K562 (cell line): ENCODE measurements around the gene RSPH1. TPM values are rescaled to one million over a fixed set of nuclear protein-coding genes. Genes with fewer than 3 reads are reported as not detected.

ENCODE experiments used
- ARHGAP35 ChIP-seq: fragments of 450-650 bp; IDR thresholded peaks from 2 replicates; pipeline ENCODE4 v1.6.1; 2018; ENCODE audit not compliant: partially characterized antibody
- ATF1 ChIP-seq, 2 experiments: fragments of 450-650 bp in 1 of 2; IDR thresholded peaks; 2 replicates each; pipeline ENCODE4 v1.6.1; 2016; ENCODE audit warnings: missing compliant biosample characterization in 1 of 2, missing genetic modification characterization in 1 of 2
- ATF3 ChIP-seq, 2 experiments: fragments of 450-650 bp in 1 of 2; sonication (generic) in 1 of 2; formaldehyde crosslinking in 1 of 2; IDR thresholded peaks in 1 of 2; conservative IDR thresholded peaks in 1 of 2; 2 replicates each; pipeline versions ENCODE4 v1.6.1 to v1.8.1; 2016 to 2023; ENCODE audit warnings: mild to moderate bottlenecking in 2 of 2, moderate library complexity in 2 of 2, inconsistent platforms in 1 of 2, missing genetic modification reagents in 1 of 2
- CBFB ChIP-seq: sonication (generic); formaldehyde crosslinking; IDR thresholded peaks from 2 replicates; pipeline ENCODE4 v1.4.0; 2020; ENCODE audit warnings: mild to moderate bottlenecking, missing genetic modification reagents
- DMBX1 ChIP-seq: fragments of 250-450 bp; sonication (Bioruptor Pico); IDR thresholded peaks from 2 replicates; pipeline ENCODE4 v1.8.0; 2022; ENCODE audit warnings: inconsistent platforms, mild to moderate bottlenecking, moderate library complexity, borderline replicate concordance
- FOXJ3 ChIP-seq: sonication (generic); formaldehyde crosslinking; IDR thresholded peaks from 2 replicates; pipeline ENCODE4 v1.4.0; 2020; ENCODE audit warnings: mild to moderate bottlenecking, missing genetic modification reagents
- HBP1 ChIP-seq: fragments of 450-650 bp; formaldehyde crosslinking; IDR thresholded peaks from 2 replicates; pipeline ENCODE4 v1.4.0; 2022; ENCODE audit warnings: missing genetic modification characterization
- HDAC2 ChIP-seq: fragments of 450-650 bp; IDR thresholded peaks from 2 replicates; pipeline ENCODE4 v1.6.1; 2016; ENCODE audit warnings: mild to moderate bottlenecking
- JUN ChIP-seq, 2 experiments: sonication (generic) in 1 of 2; formaldehyde crosslinking in 1 of 2; IDR thresholded peaks; 2 replicates each; pipeline versions ENCODE4 v1.6.1 to v1.8.0; 2012 to 2022; ENCODE audit warnings: borderline replicate concordance in 2 of 2, mild to moderate bottlenecking in 2 of 2, improper control_type of control experiment in 1 of 2, low read depth in 1 of 2, low read length in 1 of 2, missing genetic modification reagents in 1 of 2
- JUND ChIP-seq, 2 experiments: IDR thresholded peaks; 2 replicates in 1 of 2; 3 replicates in 1 of 2; pipeline ENCODE4 v1.6.1; 2011; ENCODE audit warnings: borderline replicate concordance in 2 of 2, low read depth in 2 of 2, low read length in 2 of 2, improper control_type of control experiment in 1 of 2, missing biosample characterization in 1 of 2, missing genetic modification characterization in 1 of 2, missing genetic modification reagents in 1 of 2
- LCOR ChIP-seq: sonication (generic); formaldehyde crosslinking; IDR thresholded peaks from 2 replicates; pipeline ENCODE4 v1.8.0; 2022; ENCODE audit warnings: mild to moderate bottlenecking, missing genetic modification reagents
- MTA3 ChIP-seq: fragments of 450-650 bp; formaldehyde crosslinking; IDR thresholded peaks from 2 replicates; pipeline ENCODE4 v1.6.1; 2017; ENCODE audit warnings: mild to moderate bottlenecking, borderline replicate concordance
- SMAD3 ChIP-seq: fragments of 450-650 bp; formaldehyde crosslinking; conservative IDR thresholded peaks from 2 replicates; pipeline ENCODE4 v1.4.0; 2020; ENCODE audit warnings: mild to moderate bottlenecking
- SMARCE1 ChIP-seq: fragments of 450-650 bp; IDR thresholded peaks from 2 replicates; pipeline ENCODE4 v1.7.1; 2016; ENCODE audit warnings: mild to moderate bottlenecking
- SP1 ChIP-seq: sonication (generic); formaldehyde crosslinking; IDR thresholded peaks from 2 replicates; pipeline ENCODE4 v1.8.1; 2022; ENCODE audit warnings: mild to moderate bottlenecking, missing genetic modification reagents
- STAG1 ChIP-seq: sonication (generic); formaldehyde crosslinking; IDR thresholded peaks from 2 replicates; pipeline ENCODE4 v1.5.0; 2020; ENCODE audit warnings: missing genetic modification reagents, borderline replicate concordance
- TCF15 ChIP-seq: fragments of 250-450 bp; sonication (Bioruptor Pico); IDR thresholded peaks from 2 replicates; pipeline ENCODE4 v1.8.0; 2022; ENCODE audit warnings: moderate library complexity, mild to moderate bottlenecking, inconsistent platforms
- TCF3 ChIP-seq: sonication (generic); formaldehyde crosslinking; IDR thresholded peaks from 2 replicates; pipeline ENCODE4 v1.4.0; 2020; ENCODE audit warnings: mild to moderate bottlenecking, missing genetic modification reagents
- ZBTB34 ChIP-seq: fragments of 250-450 bp; sonication (Bioruptor Pico); IDR thresholded peaks from 2 replicates; pipeline ENCODE4 v1.8.0; 2021; ENCODE audit warnings: mild to moderate bottlenecking, moderate library complexity
- ZKSCAN1 ChIP-seq: fragments of 150-350 bp; IDR thresholded peaks from 2 replicates; pipeline ENCODE4 v1.6.1; 2016; ENCODE audit warnings: low read depth, low read length
- ZNF584 ChIP-seq: fragments of 200-800 bp; sonication (Bioruptor generic); IDR thresholded peaks from 2 replicates; pipeline ENCODE4 v1.6.1; 2016; ENCODE audit warnings: low read depth, mild to moderate bottlenecking, missing genetic modification characterization, missing compliant biosample characterization
- ZNF766 ChIP-seq: fragments of 200-800 bp; sonication (Bioruptor generic); conservative IDR thresholded peaks from 2 replicates; pipeline ENCODE4 v1.6.1; 2016; ENCODE audit warnings: missing genetic modification characterization, missing compliant biosample characterization
- polyA plus RNA-seq, 8 experiments: library from polyadenylated mRNA; depleted of rRNA in 4 of 8; stranded (reverse) in 5 of 8; unstranded in 3 of 8; fragments of >200 nt; fragmentation: Nextera tagmentation in 2 of 8; fragmentation: Illumina TruSeq in 1 of 8; extraction: Ambion mirVana in 2 of 8; extraction: Trizol in 1 of 8; gene quantifications; 2 replicates each; pipeline versions ENCODE4 v1.2.1 to v1.2.3, GENCODE V29; 2011 to 2014; ENCODE audit warnings: inconsistent platforms in 1 of 8, missing spikeins in 1 of 8
- total RNA-seq, 7 experiments: library from RNA; depleted of rRNA in 6 of 7; stranded (reverse); fragments of >200 nt in 6 of 7; fragmentation: Illumina TruSeq in 2 of 7; extraction: Trizol in 2 of 7; gene quantifications; 2 replicates each; pipeline versions ENCODE4 v1.2.1 to v1.2.3, GENCODE V29; 2011 to 2021; ENCODE audit warnings: low replicate concordance in 1 of 7

RSPH1 gene
- total and polyA plus RNA-seq, 9 of the 15 experiments (the other 6 are each of a cell fraction or from before 2014, with no cell fraction given), result 0.17 TPM; not detected in 8

- TF ChIP-seq ZNF584 (no peak), DMBX1 (peak; percentile 39; the same call in 1 of the 2 replicates), FOXJ3 (CRISPR knock-in tag) (peak; percentile 65), JUN (IDR thresholded peaks at IDR 0.05; ENCODE audit: borderline replicate concordance, low read depth, low read length) (peak; percentile 28; the same call in 1 of the 2 replicates), JUN (CRISPR knock-in tag; IDR thresholded peaks at IDR 0.05; ENCODE audit: borderline replicate concordance) (no peak), TCF3 (CRISPR knock-in tag) (peak; percentile 75), SMARCE1 (no peak), STAG1 (CRISPR knock-in tag) (0 out of 2 replicates have a peak, but pooled peaks have one; percentile 23), HDAC2 (no peak), ATF3 (IDR thresholded peaks at IDR 0.05) (0 out of 2 replicates have a peak, but pooled peaks have one; percentile 29), ATF3 (CRISPR knock-in tag; conservative IDR thresholded peaks at IDR 0.05) (no peak), HBP1 (CRISPR knock-in tag) (no peak), SP1 (no peak), ZBTB34 (CRISPR knock-in tag) (peak; percentile 88), LCOR (peak; percentile 87), ZKSCAN1 (0 out of 2 replicates have a peak, but pooled peaks have one; percentile 51), TCF15 (CRISPR knock-in tag) (no peak), ZNF766 (0 out of 2 replicates have a peak, but pooled peaks have one; percentile 24), CBFB (CRISPR knock-in tag) (peak; percentile 91), ATF1 (CRISPR knock-in tag; IDR thresholded peaks at IDR 0.05) (no peak), ATF1 (tag; IDR thresholded peaks at IDR 0.05) (0 out of 2 replicates have a peak, but pooled peaks have one; percentile 13), JUND (IDR thresholded peaks at IDR 0.05; ENCODE audit: borderline replicate concordance, low read depth, low read length) (peak; percentile 67; the same call in 1 of the 2 replicates), JUND (tag; IDR thresholded peaks at IDR 0.05; ENCODE audit: borderline replicate concordance, low read depth, low read length) (peak; percentile 74; the same call in 1 of the 3 replicates), MTA3 (0 out of 2 replicates have a peak, but pooled peaks have one; percentile 34), SMAD3 (CRISPR knock-in tag) (no peak), ARHGAP35 (no peak)
Measured at GRCh38 chr21:42467140-42467983, 28.7 kb downstream of the RSPH1 start (continued).
